Lower leg skin (tissue), 3 donors: ENCODE data around the gene SPARC.

Source experiments
- CTCF ChIP-seq, 3 donors: fragments of 450-650 bp; IDR thresholded peaks; one replicate each; pipeline ENCODE4 v1.5.1; 2016; ENCODE audit warnings: antibody characterized with exemption in 3 of 3, mild to moderate bottlenecking in 3 of 3, moderate library complexity in 2 of 3
- POLR2A ChIP-seq, 2 donors: fragments of 450-650 bp; IDR thresholded peaks; one replicate each; pipeline ENCODE4 v1.6.1; 2016 to 2017; ENCODE audit warnings: antibody characterized with exemption in 2 of 2, mild to moderate bottlenecking in 1 of 2, moderate library complexity in 1 of 2

DNA sequence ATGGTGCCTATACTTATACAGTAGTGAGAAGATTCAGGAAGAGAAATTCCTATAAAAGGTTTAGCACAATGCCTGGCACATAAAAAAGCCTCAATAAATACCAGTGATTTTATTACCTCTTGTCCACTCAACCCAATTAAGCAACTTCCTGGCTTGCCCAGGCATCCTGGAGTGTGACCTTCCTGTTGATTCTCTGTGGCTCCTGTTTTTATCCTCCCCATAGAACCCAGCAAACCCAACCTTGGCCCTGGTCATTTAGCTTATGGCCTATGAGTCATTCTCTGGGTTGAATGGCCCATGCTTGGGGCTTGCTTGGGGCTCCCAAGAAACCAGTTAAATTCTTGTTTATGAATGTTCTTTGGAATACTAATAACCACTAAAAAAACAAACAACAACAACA lies 21.4 kb upstream of the SPARC start:
- TF ChIP-seq CTCF (IDR thresholded peaks at IDR 0.05) = no peak
- no peak for TF ChIP-seq POLR2A (IDR thresholded peaks at IDR 0.05)
